DOHH2 (cell line): ENCODE measurements around the gene P2RY4.

Experiments
- EZH2phosphoT487 ChIP-seq: fragments of 200-600 bp; sonication (generic); IDR thresholded peaks from 2 replicates; pipeline ENCODE4 v1.6.1; 2017; ENCODE audit warnings: borderline replicate concordance, mild to moderate bottlenecking, antibody characterized with exemption, low read length, moderate library complexity, mixed read lengths
- TF ChIP-seq, protein P1 (sequence below): fragments of 200-600 bp; sonication (generic); IDR thresholded peaks from one replicate; pipeline ENCODE4 v1.5.1; 2014; ENCODE audit warnings: antibody characterized with exemption, mild to moderate bottlenecking, low read depth, low read length; ENCODE audit not compliant: poor library complexity, severe bottlenecking

DNA sequence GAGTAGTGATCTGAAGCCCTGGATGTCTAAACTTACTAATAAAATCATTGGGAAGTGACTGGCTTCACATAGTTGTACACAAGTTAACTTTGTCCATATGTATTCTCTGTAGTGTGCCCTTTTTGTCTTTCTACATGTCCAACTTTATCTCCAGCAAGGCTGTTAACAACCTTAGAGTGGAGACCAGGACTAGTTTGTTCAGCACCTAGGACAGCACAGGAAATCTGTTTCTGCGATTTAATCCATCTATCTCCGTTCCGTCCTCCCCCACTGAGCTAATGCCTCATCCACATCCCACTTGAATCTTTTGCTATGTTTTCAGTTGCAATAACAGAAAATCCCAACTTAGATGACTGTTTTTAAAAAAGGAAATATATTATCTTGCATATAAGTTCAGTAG lies 4.8 kb upstream of the P2RY4 start:
- TF ChIP-seq, protein P1, sequence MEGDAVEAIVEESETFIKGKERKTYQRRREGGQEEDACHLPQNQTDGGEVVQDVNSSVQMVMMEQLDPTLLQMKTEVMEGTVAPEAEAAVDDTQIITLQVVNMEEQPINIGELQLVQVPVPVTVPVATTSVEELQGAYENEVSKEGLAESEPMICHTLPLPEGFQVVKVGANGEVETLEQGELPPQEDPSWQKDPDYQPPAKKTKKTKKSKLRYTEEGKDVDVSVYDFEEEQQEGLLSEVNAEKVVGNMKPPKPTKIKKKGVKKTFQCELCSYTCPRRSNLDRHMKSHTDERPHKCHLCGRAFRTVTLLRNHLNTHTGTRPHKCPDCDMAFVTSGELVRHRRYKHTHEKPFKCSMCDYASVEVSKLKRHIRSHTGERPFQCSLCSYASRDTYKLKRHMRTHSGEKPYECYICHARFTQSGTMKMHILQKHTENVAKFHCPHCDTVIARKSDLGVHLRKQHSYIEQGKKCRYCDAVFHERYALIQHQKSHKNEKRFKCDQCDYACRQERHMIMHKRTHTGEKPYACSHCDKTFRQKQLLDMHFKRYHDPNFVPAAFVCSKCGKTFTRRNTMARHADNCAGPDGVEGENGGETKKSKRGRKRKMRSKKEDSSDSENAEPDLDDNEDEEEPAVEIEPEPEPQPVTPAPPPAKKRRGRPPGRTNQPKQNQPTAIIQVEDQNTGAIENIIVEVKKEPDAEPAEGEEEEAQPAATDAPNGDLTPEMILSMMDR = no peak
- no peak for TF ChIP-seq EZH2phosphoT487
